Measurements from ENCODE around the gene RINT1.
"Not testable (repeated sequence)": the region's sequence is repeated elsewhere in the genome, so short reads cannot be mapped to it uniquely, and the experiment has no call there.

The RINT1 gene

GRCh38 chr7:105596866-105597265, 64.9 kb downstream of the RINT1 start:
- DNase-seq = no peak

GRCh38 chr7:105599080-105599479, 67.1 kb downstream of the RINT1 start:
- not testable (repeated sequence) for DNase-seq

GRCh38 chr7:105599551-105599950, 67.5 kb downstream of the RINT1 start:
- no peak for DNase-seq

GRCh38 chr7:105600720-105601550, 68.9 kb downstream of the RINT1 start:
- no peak for DNase-seq

GRCh38 chr7:105602325-105603305, 70.6 kb downstream of the RINT1 start:
- no peak for DNase-seq

GRCh38 chr7:105610165-105610930, 78.3 kb downstream of the RINT1 start:
- peak in 4 of 58 donors; percentile 2 to 26 (median 14) for DNase-seq

GRCh38 chr7:105611856-105612775, 80.1 kb downstream of the RINT1 start:
- no peak for DNase-seq

GRCh38 chr7:105612806-105613205, 80.8 kb downstream of the RINT1 start:
- no peak for DNase-seq

- DNase-seq = no peak
Observed at GRCh38 chr7:105613611-105614330, 81.8 kb downstream of the RINT1 start.

GRCh38 chr7:105614341-105614840, 82.4 kb downstream of the RINT1 start:
- DNase-seq = no peak

All from anterior cingulate cortex (tissue), 58 donors.